ENCODE measurements around the gene SMIM38. TPM values are rescaled to one million over a fixed set of nuclear protein-coding genes. Genes with fewer than 3 reads are reported as not detected.
"Not testable (repeated sequence)": the region's sequence is repeated elsewhere in the genome, so short reads cannot be mapped to it uniquely, and the experiment has no call there.

SMIM38 gene
- total RNA-seq, 1 donor: under 0.01 TPM

DNA sequence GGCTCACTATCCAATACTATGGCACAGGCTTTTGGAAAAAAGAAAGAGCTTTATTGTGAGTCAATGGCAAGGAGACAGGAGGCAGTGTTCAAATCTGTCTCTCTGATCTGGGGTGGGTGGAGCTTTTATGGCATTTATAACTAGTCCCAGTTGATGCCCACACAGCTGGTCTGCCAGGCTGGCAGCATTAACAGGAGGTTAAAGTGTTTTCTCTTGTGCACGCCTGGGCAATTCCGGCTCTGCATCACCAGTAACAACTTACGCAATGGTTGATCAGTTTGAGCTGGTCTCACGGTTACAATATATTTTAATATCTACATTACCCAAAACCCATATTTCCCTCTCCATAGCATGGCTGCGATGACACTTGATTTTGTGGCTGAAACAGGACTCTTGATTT is 15.1 kb upstream of the SMIM38 start:
- TF ChIP-seq, protein P1, sequence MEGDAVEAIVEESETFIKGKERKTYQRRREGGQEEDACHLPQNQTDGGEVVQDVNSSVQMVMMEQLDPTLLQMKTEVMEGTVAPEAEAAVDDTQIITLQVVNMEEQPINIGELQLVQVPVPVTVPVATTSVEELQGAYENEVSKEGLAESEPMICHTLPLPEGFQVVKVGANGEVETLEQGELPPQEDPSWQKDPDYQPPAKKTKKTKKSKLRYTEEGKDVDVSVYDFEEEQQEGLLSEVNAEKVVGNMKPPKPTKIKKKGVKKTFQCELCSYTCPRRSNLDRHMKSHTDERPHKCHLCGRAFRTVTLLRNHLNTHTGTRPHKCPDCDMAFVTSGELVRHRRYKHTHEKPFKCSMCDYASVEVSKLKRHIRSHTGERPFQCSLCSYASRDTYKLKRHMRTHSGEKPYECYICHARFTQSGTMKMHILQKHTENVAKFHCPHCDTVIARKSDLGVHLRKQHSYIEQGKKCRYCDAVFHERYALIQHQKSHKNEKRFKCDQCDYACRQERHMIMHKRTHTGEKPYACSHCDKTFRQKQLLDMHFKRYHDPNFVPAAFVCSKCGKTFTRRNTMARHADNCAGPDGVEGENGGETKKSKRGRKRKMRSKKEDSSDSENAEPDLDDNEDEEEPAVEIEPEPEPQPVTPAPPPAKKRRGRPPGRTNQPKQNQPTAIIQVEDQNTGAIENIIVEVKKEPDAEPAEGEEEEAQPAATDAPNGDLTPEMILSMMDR (IDR thresholded peaks at IDR 0.05; ENCODE audit: insufficient read depth, low read depth, low read length): no peak
- DNase-seq (ENCODE audit: low read depth): no peak
- no peak overlapping the region for H3K4me3 ChIP-seq (ENCODE audit: low read depth, low read length)

DNA sequence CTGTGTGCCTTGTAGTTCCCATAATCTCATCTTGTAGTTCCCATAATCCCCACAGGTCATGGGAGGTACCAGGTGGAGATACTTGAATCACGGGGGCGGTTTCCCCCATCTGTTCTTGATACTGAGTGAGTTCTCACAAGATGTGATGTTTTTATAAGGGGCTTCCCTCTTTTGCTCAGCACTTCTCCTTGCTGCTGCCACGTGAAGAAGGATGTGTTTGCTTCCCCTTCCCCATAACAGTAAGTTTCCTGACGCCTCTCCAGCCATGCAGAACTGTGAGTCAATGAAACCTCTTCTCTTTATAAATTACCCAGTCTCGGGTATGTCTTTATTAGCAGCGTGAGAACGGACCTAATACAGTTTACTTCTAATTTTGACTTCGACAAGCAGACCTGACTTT is 14.0 kb upstream of the SMIM38 start:
- TF ChIP-seq, protein P1 (IDR thresholded peaks at IDR 0.05; ENCODE audit: insufficient read depth, low read depth, low read length): no peak
- no peak for DNase-seq (ENCODE audit: low read depth)

DNA sequence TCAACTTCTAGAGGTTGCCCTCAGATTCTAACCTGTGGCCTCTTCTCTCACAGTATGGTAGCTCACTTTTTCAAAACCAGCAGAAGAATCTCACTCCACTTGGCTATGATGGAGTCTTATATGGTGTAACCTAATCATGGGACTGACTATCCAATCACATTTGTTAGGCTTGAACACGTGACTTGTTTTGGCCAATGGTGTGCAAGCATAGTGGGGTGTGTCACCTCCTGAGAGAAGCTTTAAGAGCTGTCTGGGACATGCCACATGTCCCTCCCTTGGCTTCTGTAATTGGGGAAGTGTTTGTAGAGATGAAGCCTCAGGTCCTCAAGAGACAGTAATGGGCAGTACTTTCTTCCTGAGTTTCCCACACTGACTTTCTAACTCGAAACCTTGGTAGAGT is 12.8 kb upstream of the SMIM38 start:
- no peak overlapping the region for H3K4me3 ChIP-seq (ENCODE audit: low read depth, low read length)
- DNase-seq (ENCODE audit: low read depth): no peak
- TF ChIP-seq, protein P1 (IDR thresholded peaks at IDR 0.05; ENCODE audit: insufficient read depth, low read depth, low read length): no peak

More for the DNA sequence above, 14.0 kb upstream of the SMIM38 start:
- no peak overlapping the region for H3K4me3 ChIP-seq (ENCODE audit: low read depth, low read length)

DNA sequence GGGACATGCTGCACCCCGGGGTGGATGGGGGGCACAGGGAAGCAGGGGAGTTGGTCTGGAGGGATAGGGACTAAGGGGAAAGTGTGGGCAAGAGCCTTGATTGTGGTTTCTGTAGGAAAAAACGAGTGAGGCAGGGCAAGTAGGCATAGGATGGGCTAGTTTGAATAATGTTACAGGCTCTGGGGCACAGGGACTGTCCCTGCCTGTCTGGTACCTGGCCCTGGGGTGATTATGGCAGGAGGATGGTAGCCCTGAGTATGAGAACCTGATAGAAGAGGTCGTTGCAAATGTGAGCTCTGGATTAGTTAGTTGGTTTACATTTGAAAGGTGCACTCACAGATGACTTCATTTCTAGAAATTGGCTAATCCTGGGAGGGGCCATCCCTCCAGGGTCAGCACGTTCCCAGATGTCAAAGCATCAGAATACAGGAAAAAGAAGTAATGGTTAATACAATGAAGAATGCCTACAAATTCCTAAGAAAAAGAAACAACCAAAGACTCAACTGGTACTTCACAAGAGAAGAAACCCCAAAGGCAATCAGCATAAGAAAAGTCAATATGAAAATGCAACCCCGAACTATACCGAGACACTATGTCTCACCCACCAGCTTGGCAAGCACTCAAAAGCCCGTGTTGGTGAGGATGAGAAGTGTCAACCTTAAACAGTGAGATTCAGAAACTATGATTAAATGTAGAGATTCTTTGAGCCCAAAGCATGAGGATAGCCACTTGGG is 11.3 kb upstream of the SMIM38 start:
- DNase-seq (ENCODE audit: low read depth): no peak
- TF ChIP-seq, protein P1 (IDR thresholded peaks at IDR 0.05; ENCODE audit: insufficient read depth, low read depth, low read length): no peak
- no peak overlapping the region for H3K4me3 ChIP-seq (ENCODE audit: low read depth, low read length)

DNA sequence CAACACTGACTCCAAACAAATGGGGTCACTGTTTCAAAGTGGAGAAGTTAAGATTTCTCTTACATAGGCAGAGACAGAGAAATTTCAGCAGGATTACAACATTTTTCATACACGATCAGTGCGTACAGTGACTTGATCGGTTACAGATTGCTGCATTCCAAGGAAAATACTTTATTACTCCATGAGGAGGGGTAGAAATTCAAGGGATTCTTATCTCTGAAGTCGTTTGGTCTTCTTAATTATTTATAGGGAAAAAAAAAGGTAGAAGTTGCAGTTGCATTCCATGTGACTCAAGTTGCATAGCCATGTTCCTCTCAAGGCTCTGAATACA is 10.7 kb upstream of the SMIM38 start:
- peak; percentile 35 for DNase-seq (ENCODE audit: low read depth)
- TF ChIP-seq, protein P1 (IDR thresholded peaks at IDR 0.05; ENCODE audit: insufficient read depth, low read depth, low read length): no peak
- no peak overlapping the region for H3K4me3 ChIP-seq (ENCODE audit: low read depth, low read length)

DNA sequence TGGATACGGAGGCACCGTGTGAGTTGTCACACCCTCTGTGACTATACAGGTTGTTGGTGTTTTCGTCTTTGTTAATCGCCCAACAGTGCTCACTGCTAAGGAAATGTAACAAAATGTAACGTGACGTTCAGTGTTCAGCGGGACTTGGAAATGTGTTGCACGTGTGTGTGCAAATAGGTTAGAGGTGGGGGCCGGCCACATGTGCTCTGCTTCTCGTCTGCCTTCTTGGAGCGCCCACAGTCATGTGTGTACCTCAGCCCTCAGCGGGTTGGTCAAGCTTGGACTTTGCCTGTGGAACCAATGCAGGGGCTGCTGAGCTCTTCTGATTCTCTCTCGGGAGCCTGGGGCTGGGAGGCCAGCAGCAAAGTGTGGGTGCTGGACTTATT is 7.4 kb upstream of the SMIM38 start:
- no peak overlapping the region for H3K4me3 ChIP-seq (ENCODE audit: low read depth, low read length)
- DNase-seq (ENCODE audit: low read depth): no peak
- TF ChIP-seq, protein P1 (IDR thresholded peaks at IDR 0.05; ENCODE audit: insufficient read depth, low read depth, low read length): no peak

DNA sequence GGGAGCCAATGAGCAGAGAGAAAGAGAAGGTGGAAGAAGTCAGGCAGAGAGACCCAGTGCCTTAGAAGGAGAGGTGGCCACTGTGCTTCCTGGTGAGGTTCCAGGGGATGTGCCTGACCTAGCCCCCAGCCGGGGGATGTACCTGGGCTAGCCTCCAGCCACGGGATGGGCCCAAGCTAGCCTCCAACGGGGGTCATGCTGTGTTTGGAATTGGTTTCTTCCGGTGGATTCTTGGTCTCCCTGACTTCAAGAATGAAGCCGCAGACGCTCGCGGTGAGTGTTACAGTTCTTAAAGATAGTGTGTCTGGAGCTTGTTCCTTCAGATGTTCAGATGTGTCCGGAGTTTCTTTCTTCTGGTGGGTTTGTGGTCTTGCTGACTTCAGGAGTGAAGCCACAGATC is 6.9 kb upstream of the SMIM38 start:
- no peak for DNase-seq (ENCODE audit: low read depth)
- TF ChIP-seq, protein P1 (IDR thresholded peaks at IDR 0.05; ENCODE audit: insufficient read depth, low read depth, low read length): no peak
- H3K4me3 ChIP-seq (ENCODE audit: low read depth, low read length): no peak overlapping the region

DNA sequence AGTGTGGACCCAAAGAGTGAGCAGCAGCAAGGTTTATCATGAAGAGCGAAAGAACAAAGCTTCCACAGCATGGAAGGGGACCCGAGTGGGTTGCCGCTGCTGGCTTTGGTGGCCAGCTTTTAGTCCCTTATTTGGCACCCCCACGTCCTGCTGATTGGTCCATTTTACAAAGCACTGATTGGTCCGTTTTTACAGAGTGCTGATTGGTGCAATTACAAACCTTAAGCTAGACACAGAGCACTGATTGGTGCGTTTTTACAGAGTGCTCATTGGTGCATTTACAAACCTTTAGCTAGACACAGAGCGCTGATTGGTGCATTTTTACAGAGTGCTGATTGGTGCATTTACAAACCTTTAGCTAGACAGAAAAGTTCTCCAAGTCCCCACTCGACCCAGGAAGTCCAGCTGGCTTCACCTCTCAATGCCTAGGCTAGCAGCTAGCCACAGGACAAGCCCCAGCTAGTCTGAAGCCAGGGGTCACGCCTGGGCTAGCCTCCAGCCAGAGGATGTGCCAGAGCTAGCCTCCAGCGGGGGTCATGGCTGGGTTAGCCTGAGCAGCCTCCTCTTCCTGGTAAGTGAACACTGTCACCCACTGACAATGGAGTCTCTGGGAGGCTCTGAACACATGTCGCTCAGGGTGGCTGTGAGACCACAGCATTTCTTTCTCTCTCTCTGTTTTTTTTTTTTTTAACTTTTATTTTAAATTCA is 6.2 kb upstream of the SMIM38 start:
- H3K4me3 ChIP-seq (ENCODE audit: low read depth, low read length); DNase-seq (ENCODE audit: low read depth): not testable (repeated sequence)
